H1 (cell line): Measurements from ENCODE around the gene FHL2. TPM values are rescaled to one million over a fixed set of nuclear protein-coding genes. Genes with fewer than 3 reads are reported as not detected.

ENCODE experiments used
- ASH2L ChIP-seq: fragments of 200-600, 300-600 bp; sonication (generic); IDR thresholded peaks from one replicate; pipeline ENCODE4 v1.7.1; 2017; ENCODE audit warnings: low read length
- BCL11A ChIP-seq, 2 experiments: IDR thresholded peaks; one replicate each; pipeline ENCODE4 v1.6.1; 2011; ENCODE audit warnings: low read depth in 2 of 2, low read length in 2 of 2, mild to moderate bottlenecking in 2 of 2
- CBX8 ChIP-seq: fragments of 300-800, 300-1000 bp; sonication (generic); IDR thresholded peaks from 2 replicates; pipeline ENCODE4 v1.7.1; 2016; ENCODE audit warnings: low read depth, low read length, borderline replicate concordance
- CEBPB ChIP-seq: IDR thresholded peaks from 2 replicates; pipeline ENCODE4 v1.6.1; 2012; ENCODE audit warnings: low read depth, low read length
- CHD2 ChIP-seq: IDR thresholded peaks from 2 replicates; pipeline ENCODE4 v1.6.1; 2012; ENCODE audit warnings: low read length, improper control_type of control experiment
- FOSL1 ChIP-seq: IDR thresholded peaks from 2 replicates; pipeline ENCODE4 v1.6.1; 2011; ENCODE audit warnings: mild to moderate bottlenecking, low read depth, low read length, moderate library complexity; ENCODE audit not compliant: insufficient read depth
- KDM1A ChIP-seq: fragments of 200-600, 300-600 bp; sonication (generic); IDR thresholded peaks from 2 replicates; pipeline ENCODE4 v1.7.1; 2016; ENCODE audit warnings: mild to moderate bottlenecking, low read length, borderline replicate concordance
- POLR2AphosphoS5 ChIP-seq: IDR thresholded peaks from 2 replicates; pipeline ENCODE4 v1.6.1; 2011; ENCODE audit warnings: low read depth, low read length
- RXRA ChIP-seq: IDR thresholded peaks from 2 replicates; pipeline ENCODE4 v1.6.1; 2011; ENCODE audit warnings: low read depth, mild to moderate bottlenecking, low read length, moderate library complexity; ENCODE audit not compliant: insufficient read depth
- SP2 ChIP-seq: IDR thresholded peaks from 2 replicates; pipeline ENCODE4 v1.6.1; 2012; ENCODE audit warnings: mild to moderate bottlenecking, low read length, inconsistent platforms
- SUZ12 ChIP-seq: fragments of 200-600 bp; sonication (generic); IDR thresholded peaks from 2 replicates; pipeline ENCODE4 v1.6.1; 2012; ENCODE audit warnings: mild to moderate bottlenecking, inconsistent platforms, low read length, moderate library complexity, mixed read lengths
- TAF1 ChIP-seq: IDR thresholded peaks from 2 replicates; pipeline ENCODE4 v1.6.1; 2011; ENCODE audit warnings: mild to moderate bottlenecking, low read depth, low read length
- USF2 ChIP-seq: IDR thresholded peaks from 2 replicates; pipeline ENCODE4 v1.6.1; 2011; ENCODE audit warnings: low read length, improper control_type of control experiment
- polyA plus RNA-seq, 7 experiments: library from polyadenylated mRNA; depleted of rRNA in 3 of 7; stranded (reverse) in 5 of 7; unstranded in 2 of 7; fragments of >200 nt in 5 of 7; fragments of 200-250 nt in 2 of 7; gene quantifications; 1 replicate in 5 of 7; 2 replicates in 1 of 7; 4 replicates in 1 of 7; pipeline versions ENCODE4 v1.2.1 to v1.2.3, GENCODE V29; 2011 to 2013; ENCODE audit warnings: missing spikeins in 2 of 7, mixed read lengths in 2 of 7
- total RNA-seq: library from RNA; stranded (reverse); fragmentation: NEBNext Ultra II Directional; extraction: Animal tissue kit (Norgen Biotek cat#: 25700); gene quantifications from 2 replicates; pipeline ENCODE4 v1.2.1, GENCODE V29; 2021
- TF ChIP-seq, protein P1 (sequence below): IDR thresholded peaks from 2 replicates; pipeline ENCODE4 v1.6.1; 2012; ENCODE audit warnings: inconsistent platforms

Gene FHL2
- total and polyA plus RNA-seq, 2 of the 8 experiments (the other 6 are each of a cell fraction or from before 2014, with no cell fraction given), result 33.2 to 64.3 TPM

- peak; percentile 98 for TF ChIP-seq ASH2L
- no peak for TF ChIP-seq SUZ12
- no peak for TF ChIP-seq USF2
- TF ChIP-seq FOSL1, result no peak
- TF ChIP-seq, protein P1, sequence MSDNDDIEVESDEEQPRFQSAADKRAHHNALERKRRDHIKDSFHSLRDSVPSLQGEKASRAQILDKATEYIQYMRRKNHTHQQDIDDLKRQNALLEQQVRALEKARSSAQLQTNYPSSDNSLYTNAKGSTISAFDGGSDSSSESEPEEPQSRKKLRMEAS, result peak; percentile 40
- TF ChIP-seq RXRA, result no peak
- peak; percentile 57; the same call in 1 of the 2 replicates for TF ChIP-seq CHD2
- peak; percentile 89 for TF ChIP-seq TAF1
- no peak for TF ChIP-seq SP2
- no peak for TF ChIP-seq CBX8
- no peak for TF ChIP-seq KDM1A
- no peak for TF ChIP-seq CEBPB
- no peak for TF ChIP-seq BCL11A (IDR thresholded peaks at IDR 0.05; ENCODE audit: low read depth in 2 of 2, low read length in 2 of 2)
- TF ChIP-seq POLR2AphosphoS5, result peak; percentile 71
Observed at GRCh38 chr2:105337122-105338019, 61.5 kb downstream of the FHL2 start, which contains the start of gene C2orf49 (continued).
